ENCODE data around the gene LCP2.

- TF ChIP-seq CTCF (conservative IDR thresholded peaks at IDR 0.05 in 1 of 2, IDR thresholded peaks at IDR 0.05 in 1 of 2; ENCODE audit: extremely low read depth in 1 of 2, insufficient read depth in 1 of 2, low read depth in 1 of 2, low read length in 2 of 2) = no peak
- no peak for TF ChIP-seq EZH2 (IDR thresholded peaks at IDR 0.05; ENCODE audit: borderline replicate concordance, low read length)
Observed at GRCh38 chr5:170296935-170297588, 515 bp downstream of the LCP2 start.
